ENCODE results near the gene NOXA1. TPM values are rescaled to one million over a fixed set of nuclear protein-coding genes. Genes with fewer than 3 reads are reported as not detected.
A peak's percentile ranks its signal among the peaks of the same experiment; 100 is the strongest.

NOXA1 gene
- total and polyA plus RNA-seq, 9 of the 15 experiments (the other 6 are each of a cell fraction or from before 2014, with no cell fraction given): 0.07 to 1.2 (median 0.20) TPM; not detected in 4

DNA sequence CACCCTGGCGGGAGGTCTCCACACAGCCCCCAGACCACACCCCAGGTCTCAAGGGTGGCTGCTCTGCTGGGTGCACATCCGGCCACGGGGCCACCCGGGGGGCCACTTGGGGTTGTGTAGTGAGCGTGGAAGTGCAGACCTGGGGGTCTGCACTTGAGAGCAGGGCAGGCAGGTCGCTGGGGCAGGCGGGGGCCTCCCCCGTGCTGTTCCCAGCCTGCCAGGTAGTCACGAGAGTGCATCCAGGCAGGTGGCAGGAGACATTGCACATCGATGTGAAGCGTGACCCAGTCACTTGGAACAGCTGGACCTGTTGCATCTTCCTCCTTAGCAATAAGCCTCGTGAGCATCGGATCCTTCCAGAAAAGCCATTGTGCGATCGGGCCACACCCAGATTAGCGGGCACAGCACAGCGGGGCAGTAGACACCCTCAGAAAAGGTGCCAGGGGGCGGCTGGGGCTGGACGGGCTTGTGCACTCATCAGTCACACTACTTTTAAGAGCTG lies 22.8 kb downstream of the NOXA1 start:
- no peak overlapping the region for H3K4me3 ChIP-seq
- no peaks in the 10 kb centered on the region for H3K9me1 ChIP-seq (ENCODE audit: control insufficient read depth, insufficient read depth, low read length)
- no peak overlapping the region for H2AFZ ChIP-seq (ENCODE audit: low read depth, low read length)
- no TSS peak for BruUV-seq (replicated peaks)
- intact Hi-C loops (cut with micrococcal nuclease) (loop anchor here (5.0 to 10.0 kb wide), 2 partner anchors 89 to 144 kb away; partner anchors contain the start of gene NRARP), in situ Hi-C loops (cut with MboI) (loop anchor here (5.0 kb wide), 1 partner anchor 159 kb away; no protein-coding TSS in a partner anchor)
- FAIRE-seq (no peak), ATAC-seq (no peak; the same call in 2 of the 3 replicates), DNase-seq (ENCODE audit: extremely low read depth in 1 of 4, low spot score in 3 of 4) (no peak)
- H4K20me1 ChIP-seq (replicated peaks; ENCODE audit: control insufficient read depth, insufficient read depth, low read length): no peaks in the 10 kb centered on the region
- CTCF ChIA-PET (ENCODE audit: low intra/inter-chr PET ratio): interaction anchor here (0.6 to 1.1 kb wide), 5 partner anchors 21 to 150 kb away, joined by 3 to 5 read pairs (median 4); partner anchors contain the start of genes EXD3 and NRARP
- no peak overlapping the region for H3K27ac ChIP-seq (ENCODE audit: extremely low read depth, low read depth, low read length)
- peak overlapping the region in 1 of 2 experiments; percentile 80; a peak in 2 of 4 replicates for H3K9ac ChIP-seq (ENCODE audit: insufficient read depth in 1 of 2, low read depth in 2 of 2, low read length in 2 of 2)
- no peaks in the 10 kb centered on the region for H3K9me3 ChIP-seq (replicated peaks; ENCODE audit: control insufficient read depth, insufficient read depth, low read depth, low read length)
- POLR2A ChIA-PET: interaction anchor here (1.7 kb wide), 1 partner anchor 11 kb away, joined by 3 read pairs; no protein-coding TSS in a partner anchor
- H3K79me2 ChIP-seq (ENCODE audit: control insufficient read depth, insufficient read depth, low read length): no peaks in the 10 kb centered on the region
- TF ChIP-seq, protein P1, sequence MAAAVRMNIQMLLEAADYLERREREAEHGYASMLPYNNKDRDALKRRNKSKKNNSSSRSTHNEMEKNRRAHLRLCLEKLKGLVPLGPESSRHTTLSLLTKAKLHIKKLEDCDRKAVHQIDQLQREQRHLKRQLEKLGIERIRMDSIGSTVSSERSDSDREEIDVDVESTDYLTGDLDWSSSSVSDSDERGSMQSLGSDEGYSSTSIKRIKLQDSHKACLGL (CRISPR knock-in tag; IDR thresholded peaks at IDR 0.05; ENCODE audit: borderline replicate concordance, poor library complexity, severe bottlenecking): no peak
- TF ChIP-seq CBFB (CRISPR knock-in tag; IDR thresholded peaks at IDR 0.05) (no peak), C11orf30 (IDR thresholded peaks at IDR 0.05; ENCODE audit: low read depth) (no peak), FIP1L1 (IDR thresholded peaks at IDR 0.05; ENCODE audit: low read depth, low read length, poor library complexity, severe bottlenecking) (peak; percentile 27), RB1 (IDR thresholded peaks at IDR 0.05; ENCODE audit: low read depth) (no peak), CBFA2T3 (IDR thresholded peaks at IDR 0.05) (no peak), RHOXF2B (CRISPR knock-in tag; conservative IDR thresholded peaks at IDR 0.05) (no peak), L3MBTL2 (IDR thresholded peaks at IDR 0.05) (no peak), NUFIP1 (IDR thresholded peaks at IDR 0.05; ENCODE audit: partially characterized antibody) (no peak), YY1 (IDR thresholded peaks at IDR 0.05; ENCODE audit: borderline replicate concordance in 1 of 3, control insufficient read depth in 1 of 3, extremely low read depth in 1 of 3, insufficient read depth in 3 of 3, insufficient read length in 1 of 3, insufficient replicate concordance in 2 of 3, low read depth in 1 of 3, low read length in 2 of 3) (peak in 1 of 3 experiments; percentile 0), POLR2G (IDR thresholded peaks at IDR 0.05; ENCODE audit: low read depth, low read length) (peak; percentile 58; the same call in 1 of the 2 replicates)
- TF ChIP-seq, protein P2, sequence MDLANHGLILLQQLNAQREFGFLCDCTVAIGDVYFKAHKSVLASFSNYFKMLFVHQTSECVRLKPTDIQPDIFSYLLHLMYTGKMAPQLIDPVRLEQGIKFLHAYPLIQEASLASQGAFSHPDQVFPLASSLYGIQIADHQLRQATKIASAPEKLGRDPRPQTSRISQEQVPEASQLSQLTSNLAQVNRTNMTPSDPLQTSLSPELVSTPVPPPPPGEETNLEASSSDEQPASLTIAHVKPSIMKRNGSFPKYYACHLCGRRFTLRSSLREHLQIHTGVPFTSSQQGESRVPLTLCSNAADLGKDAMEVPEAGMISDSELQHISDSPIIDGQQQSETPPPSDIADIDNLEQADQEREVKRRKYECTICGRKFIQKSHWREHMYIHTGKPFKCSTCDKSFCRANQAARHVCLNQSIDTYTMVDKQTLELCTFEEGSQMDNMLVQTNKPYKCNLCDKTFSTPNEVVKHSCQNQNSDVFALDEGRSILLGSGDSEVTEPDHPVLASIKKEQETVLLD (IDR thresholded peaks at IDR 0.05): no peak
- TF ChIP-seq, protein P3, sequence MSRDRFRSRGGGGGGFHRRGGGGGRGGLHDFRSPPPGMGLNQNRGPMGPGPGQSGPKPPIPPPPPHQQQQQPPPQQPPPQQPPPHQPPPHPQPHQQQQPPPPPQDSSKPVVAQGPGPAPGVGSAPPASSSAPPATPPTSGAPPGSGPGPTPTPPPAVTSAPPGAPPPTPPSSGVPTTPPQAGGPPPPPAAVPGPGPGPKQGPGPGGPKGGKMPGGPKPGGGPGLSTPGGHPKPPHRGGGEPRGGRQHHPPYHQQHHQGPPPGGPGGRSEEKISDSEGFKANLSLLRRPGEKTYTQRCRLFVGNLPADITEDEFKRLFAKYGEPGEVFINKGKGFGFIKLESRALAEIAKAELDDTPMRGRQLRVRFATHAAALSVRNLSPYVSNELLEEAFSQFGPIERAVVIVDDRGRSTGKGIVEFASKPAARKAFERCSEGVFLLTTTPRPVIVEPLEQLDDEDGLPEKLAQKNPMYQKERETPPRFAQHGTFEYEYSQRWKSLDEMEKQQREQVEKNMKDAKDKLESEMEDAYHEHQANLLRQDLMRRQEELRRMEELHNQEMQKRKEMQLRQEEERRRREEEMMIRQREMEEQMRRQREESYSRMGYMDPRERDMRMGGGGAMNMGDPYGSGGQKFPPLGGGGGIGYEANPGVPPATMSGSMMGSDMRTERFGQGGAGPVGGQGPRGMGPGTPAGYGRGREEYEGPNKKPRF (IDR thresholded peaks at IDR 0.05; ENCODE audit: low read depth, low read length): no peak
- peak overlapping the region; percentile 54; the same call in 1 of the 2 replicates for H3K4me2 ChIP-seq (ENCODE audit: insufficient read depth, low read length)
- WGBS (ENCODE audit: insufficient coverage, low coverage, missing lambda C conversion rate): 19% methylated on average over 18 of the region's 19 CpGs
- peaks cover 8 to 58% of the 10 kb centered on the region in 2 experiments; a peak in 4 of 5 replicates for H3K4me1 ChIP-seq (replicated peaks in 1 of 2; ENCODE audit: control insufficient read depth in 2 of 2, insufficient read depth in 2 of 2, low read length in 2 of 2)
- H3K36me3 ChIP-seq (ENCODE audit: control insufficient read depth, insufficient read depth, low read length): peaks cover 19% of the 10 kb centered on the region; the same call in 2 of the 3 replicates
- no peaks in the 10 kb centered on the region for H3K27me3 ChIP-seq (ENCODE audit: control insufficient read depth in 2 of 2, insufficient read depth in 2 of 2, low read length in 2 of 2)
